Choroid plexus epithelial cell (primary cell): ENCODE results near the gene RNLS.

Source experiments
- DNase-seq: peaks from one replicate; pipeline ENCODE4 v3.0.0-alpha.2; 2010; ENCODE audit warnings: low read depth
- H3K4me3 ChIP-seq: 2 replicates; pipeline ENCODE4 v1.5.1; 2011; ENCODE audit warnings: low read depth, mild to moderate bottlenecking, control low read depth, low read length, moderate library complexity
- TF ChIP-seq, protein P1 (sequence below): conservative IDR thresholded peaks from 2 replicates; pipeline ENCODE4 v1.5.1; 2011; ENCODE audit warnings: low read depth, mild to moderate bottlenecking, control low read depth, inconsistent platforms, low read length, moderate library complexity

The RNLS gene

DNA sequence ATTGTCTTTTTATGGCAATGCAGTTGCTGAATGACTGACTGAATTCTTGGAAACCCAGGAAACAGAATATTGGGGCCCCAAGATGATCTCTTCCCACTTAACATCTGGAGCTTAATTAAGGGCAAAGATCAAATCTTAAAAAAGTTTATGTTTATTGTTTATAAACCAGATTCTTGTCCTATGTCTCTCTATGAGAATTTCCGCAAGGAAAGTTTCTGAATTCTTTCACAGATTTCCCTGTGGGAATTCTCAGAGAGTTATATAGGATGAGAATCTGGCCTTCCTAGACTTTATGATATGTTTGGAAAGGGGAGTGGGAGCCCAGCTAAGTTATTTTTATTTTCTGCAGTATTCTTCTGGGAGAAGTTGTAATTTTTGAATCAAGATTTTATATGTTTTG is 166.3 kb downstream of the RNLS start:
- TF ChIP-seq, protein P1, sequence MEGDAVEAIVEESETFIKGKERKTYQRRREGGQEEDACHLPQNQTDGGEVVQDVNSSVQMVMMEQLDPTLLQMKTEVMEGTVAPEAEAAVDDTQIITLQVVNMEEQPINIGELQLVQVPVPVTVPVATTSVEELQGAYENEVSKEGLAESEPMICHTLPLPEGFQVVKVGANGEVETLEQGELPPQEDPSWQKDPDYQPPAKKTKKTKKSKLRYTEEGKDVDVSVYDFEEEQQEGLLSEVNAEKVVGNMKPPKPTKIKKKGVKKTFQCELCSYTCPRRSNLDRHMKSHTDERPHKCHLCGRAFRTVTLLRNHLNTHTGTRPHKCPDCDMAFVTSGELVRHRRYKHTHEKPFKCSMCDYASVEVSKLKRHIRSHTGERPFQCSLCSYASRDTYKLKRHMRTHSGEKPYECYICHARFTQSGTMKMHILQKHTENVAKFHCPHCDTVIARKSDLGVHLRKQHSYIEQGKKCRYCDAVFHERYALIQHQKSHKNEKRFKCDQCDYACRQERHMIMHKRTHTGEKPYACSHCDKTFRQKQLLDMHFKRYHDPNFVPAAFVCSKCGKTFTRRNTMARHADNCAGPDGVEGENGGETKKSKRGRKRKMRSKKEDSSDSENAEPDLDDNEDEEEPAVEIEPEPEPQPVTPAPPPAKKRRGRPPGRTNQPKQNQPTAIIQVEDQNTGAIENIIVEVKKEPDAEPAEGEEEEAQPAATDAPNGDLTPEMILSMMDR, result no peak
- H3K4me3 ChIP-seq, result no peak overlapping the region
- no peak for DNase-seq

DNA sequence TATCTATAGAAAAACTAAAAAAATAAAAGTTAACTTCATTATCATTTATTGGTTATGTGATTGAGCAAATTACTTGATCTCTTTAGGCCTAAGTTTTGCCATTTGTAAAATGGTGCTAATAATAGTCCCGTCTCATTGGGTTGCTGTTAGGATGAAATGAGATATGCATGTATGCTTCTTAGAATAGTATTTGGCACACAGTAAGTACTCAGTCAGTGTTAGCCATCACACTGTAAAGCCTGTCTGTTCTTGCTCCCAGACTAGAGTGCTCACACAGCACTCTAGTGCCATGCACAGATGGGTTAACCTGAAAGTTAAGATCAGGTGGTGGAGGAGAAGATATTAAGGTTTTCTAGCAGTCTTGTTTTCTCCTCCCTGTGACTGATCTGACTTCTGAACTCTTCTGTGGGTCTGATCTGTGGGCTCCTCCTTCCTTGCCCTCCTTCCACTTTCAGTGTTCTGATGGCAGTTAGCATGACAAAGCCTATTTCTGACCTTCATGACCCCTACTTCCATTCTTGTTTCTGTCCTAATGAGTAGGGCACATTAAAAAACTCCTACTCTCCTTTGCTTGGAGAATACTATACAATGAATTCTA is 167.5 kb downstream of the RNLS start:
- TF ChIP-seq, protein P1, result no peak
- no peak for DNase-seq
- no peak overlapping the region for H3K4me3 ChIP-seq

DNA sequence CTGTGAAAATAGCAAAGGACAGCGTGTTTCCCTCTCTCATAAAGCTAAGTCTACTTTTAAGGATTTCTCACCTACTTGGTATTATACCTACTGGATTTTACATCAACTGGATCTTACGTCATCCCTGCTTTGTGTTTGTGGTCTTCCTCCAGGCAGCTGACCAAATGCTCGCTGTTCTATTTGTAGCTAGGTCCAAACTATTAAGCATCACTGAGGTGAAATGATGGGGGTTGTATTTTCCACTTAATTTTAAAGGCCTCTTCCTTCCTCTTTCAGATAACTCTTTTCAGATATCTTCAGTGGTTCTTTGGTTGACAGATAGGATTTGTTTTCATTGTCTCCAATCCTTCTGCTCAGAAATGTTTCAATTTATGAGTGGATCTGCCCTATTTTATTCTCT is 169.7 kb downstream of the RNLS start:
- no peak overlapping the region for H3K4me3 ChIP-seq
- TF ChIP-seq, protein P1, result no peak
- no peak for DNase-seq

DNA sequence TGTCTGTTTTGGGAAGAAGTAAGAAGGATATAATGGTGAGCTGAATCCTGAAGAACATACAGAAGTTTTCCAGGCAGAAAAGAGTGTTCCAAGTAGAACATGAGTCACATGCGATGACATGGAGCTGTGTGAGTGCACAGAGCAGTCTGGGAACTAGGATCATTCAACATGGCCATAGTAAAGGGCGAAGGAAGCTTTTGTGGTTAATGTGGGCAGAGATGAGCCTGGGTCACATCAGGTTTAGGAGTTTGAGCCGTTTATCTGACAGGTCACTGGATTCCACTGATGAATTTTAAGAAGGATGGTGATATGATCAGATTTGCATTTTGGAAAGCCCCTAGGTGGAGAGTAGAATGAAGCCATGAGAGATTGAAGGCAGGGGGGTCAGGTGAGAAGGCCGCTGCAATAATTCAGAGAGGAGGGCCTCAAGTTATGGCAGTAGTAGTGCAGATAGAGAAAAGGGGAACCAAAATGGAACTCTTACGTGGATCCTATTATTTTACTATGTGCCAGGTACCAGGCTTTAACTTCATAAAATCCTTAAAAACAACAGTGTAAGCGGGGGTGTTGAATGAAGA is 171.3 kb downstream of the RNLS start:
- H3K4me3 ChIP-seq, result no peak overlapping the region
- no peak for DNase-seq
- TF ChIP-seq, protein P1, result no peak

DNA sequence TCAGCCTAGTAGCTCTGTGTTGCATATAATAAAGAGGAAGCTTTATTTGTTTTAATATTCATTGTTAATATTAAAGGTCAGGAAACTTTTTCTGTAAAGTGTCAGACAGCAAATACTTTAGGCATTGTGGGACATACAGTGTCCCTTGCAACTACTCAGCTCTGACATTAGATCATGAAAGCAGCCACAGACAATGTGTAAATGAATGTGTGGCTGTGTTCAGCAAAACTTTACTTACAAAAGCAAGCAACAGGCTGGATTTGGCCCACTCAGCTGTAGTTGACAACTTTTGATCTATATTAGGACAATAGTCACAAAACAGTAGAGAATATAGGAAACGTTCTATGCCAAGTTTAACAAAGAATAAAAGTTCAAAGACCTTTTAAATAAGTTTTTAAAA is 173.3 kb downstream of the RNLS start:
- TF ChIP-seq, protein P1, result no peak
- DNase-seq, result no peak
- no peak overlapping the region for H3K4me3 ChIP-seq

DNA sequence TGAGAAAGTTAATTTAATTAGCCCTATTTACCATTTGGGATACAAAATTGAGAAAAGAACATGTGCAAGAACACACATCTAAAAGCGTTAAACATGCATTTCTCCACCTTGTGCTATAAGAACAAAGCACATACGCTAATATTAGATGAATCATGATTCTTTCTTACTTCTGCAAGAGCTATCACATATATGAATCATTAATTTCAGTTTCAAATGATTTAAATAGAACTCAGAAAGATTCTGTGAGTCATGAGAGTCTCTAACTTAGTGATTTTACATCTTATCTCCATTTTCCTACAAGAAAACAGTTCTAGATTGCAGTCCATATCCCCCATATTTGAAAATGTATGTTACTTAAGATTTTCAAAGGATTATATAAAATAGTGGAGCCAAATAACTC is 173.9 kb downstream of the RNLS start:
- TF ChIP-seq, protein P1, result no peak
- no peak for DNase-seq
- H3K4me3 ChIP-seq, result no peak overlapping the region

DNA sequence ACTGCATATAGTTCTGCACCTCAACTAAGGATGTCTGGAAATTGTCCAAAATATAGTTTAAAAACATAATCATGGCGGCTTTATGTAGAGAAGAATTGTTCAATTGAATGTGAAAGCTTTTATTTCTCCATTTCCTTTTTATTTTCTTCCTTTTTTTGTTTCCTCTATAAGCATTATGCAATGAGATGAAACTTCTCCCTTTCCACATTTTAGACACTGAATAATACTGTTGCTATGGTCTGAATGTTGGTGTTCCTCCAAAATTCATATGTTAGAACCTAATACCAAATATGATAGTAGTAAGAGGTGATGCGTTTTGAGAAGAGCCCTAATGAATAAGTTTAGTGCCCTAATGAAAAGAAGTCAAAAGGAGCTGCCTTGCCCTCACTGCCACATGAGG is 175.0 kb downstream of the RNLS start:
- DNase-seq, result no peak
- TF ChIP-seq, protein P1, result no peak
- no peak overlapping the region for H3K4me3 ChIP-seq
